Measurements from ENCODE around the gene SULT6B1.

SULT6B1 gene

GRCh38 chr2:37196320-37197195 lies 8.1 kb upstream of the SULT6B1 start, which contains the start of gene CEBPZOS (continued):
- TF ChIP-seq CTCF (tag by site-specific recombination; IDR thresholded peaks at IDR 0.05) = peak; percentile 65
- no peak for TF ChIP-seq ZNF146 (tag by site-specific recombination; IDR thresholded peaks at IDR 0.05)
- TF ChIP-seq ZNF670 (tag by site-specific recombination; IDR thresholded peaks at IDR 0.05; ENCODE audit: low read depth) = no peak
- no peak for TF ChIP-seq GLI2 (tag by site-specific recombination; IDR thresholded peaks at IDR 0.05; ENCODE audit: borderline replicate concordance, low read depth)
- TF ChIP-seq ZNF629 (tag by site-specific recombination; IDR thresholded peaks at IDR 0.05) = peak; percentile 24; the same call in 1 of the 2 replicates
- TF ChIP-seq ZNF518A (tag by site-specific recombination; conservative IDR thresholded peaks at IDR 0.05; ENCODE audit: low read depth) = peak; percentile 64
- no peak for TF ChIP-seq ZNF148 (tag by site-specific recombination; IDR thresholded peaks at IDR 0.05; ENCODE audit: borderline replicate concordance)
- TF ChIP-seq ZBTB10 (tag by site-specific recombination; IDR thresholded peaks at IDR 0.05) = peak; percentile 50; the same call in 1 of the 2 replicates
- peak; percentile 56 for TF ChIP-seq ZBTB48 (tag by site-specific recombination; IDR thresholded peaks at IDR 0.05)
- no peak for TF ChIP-seq GLIS2 (tag by site-specific recombination; IDR thresholded peaks at IDR 0.05)
- no peak for TF ChIP-seq ZNF274 (IDR thresholded peaks at IDR 0.05; ENCODE audit: low read length)
- no peak for TF ChIP-seq ZNF274 (tag by site-specific recombination; IDR thresholded peaks at IDR 0.05; ENCODE audit: borderline replicate concordance)
- TF ChIP-seq ZNF280C (tag by site-specific recombination; IDR thresholded peaks at IDR 0.05) = no peak
- no peak for TF ChIP-seq MZF1 (tag by site-specific recombination; IDR thresholded peaks at IDR 0.05; ENCODE audit: borderline replicate concordance)
- no peak for TF ChIP-seq ZNF558 (tag by site-specific recombination; IDR thresholded peaks at IDR 0.05)
- no peak for TF ChIP-seq ZNF416 (tag by site-specific recombination; IDR thresholded peaks at IDR 0.05)
- TF ChIP-seq ZNF639 (tag by site-specific recombination; IDR thresholded peaks at IDR 0.05) = no peak
- peak; percentile 73; the same call in 1 of the 2 replicates for TF ChIP-seq ZEB2 (tag by site-specific recombination; IDR thresholded peaks at IDR 0.05)
- TF ChIP-seq SP7 (tag by site-specific recombination; IDR thresholded peaks at IDR 0.05) = 0 out of 2 replicates have a peak, but pooled peaks have one; percentile 56
- TF ChIP-seq ZSCAN16 (tag by site-specific recombination; IDR thresholded peaks at IDR 0.05) = no peak
- no peak for TF ChIP-seq BCL11B (tag by site-specific recombination; IDR thresholded peaks at IDR 0.05; ENCODE audit: low read depth)
- TF ChIP-seq ZNF132 (tag by site-specific recombination; IDR thresholded peaks at IDR 0.05; ENCODE audit: borderline replicate concordance) = no peak
- TF ChIP-seq BCL11A (tag by site-specific recombination; IDR thresholded peaks at IDR 0.05; ENCODE audit: low read depth) = no peak

Data from HEK293 (cell line).